Measurements from ENCODE around the gene IL24. TPM values are rescaled to one million over a fixed set of nuclear protein-coding genes. Genes with fewer than 3 reads are reported as not detected.

The IL24 gene
- polyA plus RNA-seq, 1 of the 3 experiments (the other 2 are of a cell fraction), result 0.03 TPM

DNA sequence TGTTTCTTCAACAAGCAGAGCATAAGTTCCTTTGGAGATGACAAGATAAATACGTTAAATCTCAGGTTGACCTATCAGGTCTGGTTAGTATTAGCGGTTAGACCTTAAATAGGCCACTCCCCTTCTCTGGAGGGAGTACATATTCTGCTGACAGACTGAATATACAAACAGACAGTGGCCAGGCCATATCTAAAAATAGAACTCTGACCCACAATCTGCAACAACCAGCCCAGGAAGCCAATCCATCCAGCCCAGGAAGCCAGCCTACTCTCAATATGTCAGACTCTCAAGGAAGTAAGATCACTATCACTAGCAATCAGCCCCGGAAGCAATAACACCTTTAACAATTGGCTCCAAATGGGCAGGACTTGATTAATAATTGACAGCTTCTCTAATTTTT, 25.1 kb upstream of the IL24 start:
- Histone ChIP-seq H3K4me3 (ENCODE audit: low read depth in 2 of 2, low read length in 1 of 2) (no peak overlapping the region), H3K27me3 (ENCODE audit: insufficient read depth) (no peaks in the 10 kb centered on the region), H3K9me3 (no peaks in the 10 kb centered on the region), H2AFZ (ENCODE audit: low read depth) (no peak overlapping the region), H3F3A (replicated peaks; ENCODE audit: insufficient read depth) (no peaks in the 10 kb centered on the region), H3K4me2 (no peak overlapping the region), H4K20me1 (ENCODE audit: insufficient read depth) (no peaks in the 10 kb centered on the region), H3K9me2 (no peaks in the 10 kb centered on the region), H3K79me2 (ENCODE audit: insufficient read depth) (no peaks in the 10 kb centered on the region), H3K9ac (no peak overlapping the region), H3K27ac (ENCODE audit: low read depth in 2 of 2, low read length in 1 of 2) (no peak overlapping the region), H3K4me1 (ENCODE audit: control insufficient read depth in 1 of 2, insufficient read depth in 2 of 2, low read depth in 1 of 2, low read length in 1 of 2) (no peaks in the 10 kb centered on the region), H3K36me3 (replicated peaks in 1 of 2; ENCODE audit: control insufficient read depth in 1 of 2, insufficient read depth in 2 of 2, low read length in 1 of 2) (no peaks in the 10 kb centered on the region)
- POLR2A ChIA-PET, result no interaction called here
- CTCF ChIA-PET, result interaction anchor here (0.9 to 2.6 kb wide), 5 partner anchors 12 to 208 kb away, joined by 3 to 8 read pairs (median 4); no protein-coding TSS in a partner anchor
- WGBS (ENCODE audit: low lambda C conversion rate), result 46% methylated on average over 3 of the region's 3 CpGs
- no peak for TF ChIP-seq CTCF (IDR thresholded peaks at IDR 0.05)
- no peak for TF ChIP-seq TCF12 (IDR thresholded peaks at IDR 0.05)
- TF ChIP-seq GABPA (IDR thresholded peaks at IDR 0.05; ENCODE audit: low read depth), result no peak
- TF ChIP-seq, protein P1, sequence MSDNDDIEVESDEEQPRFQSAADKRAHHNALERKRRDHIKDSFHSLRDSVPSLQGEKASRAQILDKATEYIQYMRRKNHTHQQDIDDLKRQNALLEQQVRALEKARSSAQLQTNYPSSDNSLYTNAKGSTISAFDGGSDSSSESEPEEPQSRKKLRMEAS (IDR thresholded peaks at IDR 0.05; ENCODE audit: low read depth), result no peak
- no peak for TF ChIP-seq ELF1 (IDR thresholded peaks at IDR 0.05)
- TF ChIP-seq SMC3 (IDR thresholded peaks at IDR 0.05; ENCODE audit: low read depth, low read length), result no peak
- no peak for TF ChIP-seq PBX3 (IDR thresholded peaks at IDR 0.05)
- TF ChIP-seq FOXM1 (IDR thresholded peaks at IDR 0.05; ENCODE audit: low read depth), result no peak
- TF ChIP-seq TEAD4 (IDR thresholded peaks at IDR 0.05; ENCODE audit: borderline replicate concordance, insufficient read depth), result no peak
- TF ChIP-seq RXRA (IDR thresholded peaks at IDR 0.05; ENCODE audit: borderline replicate concordance, low read depth), result no peak
- TF ChIP-seq TAF1 (IDR thresholded peaks at IDR 0.05; ENCODE audit: borderline replicate concordance, low read depth, low read length), result no peak
- no peak for TF ChIP-seq EZH2phosphoT487 (IDR thresholded peaks at IDR 0.05; ENCODE audit: borderline replicate concordance, low read depth)
- no peak for TF ChIP-seq MEF2A (IDR thresholded peaks at IDR 0.05; ENCODE audit: borderline replicate concordance, low read depth)
- TF ChIP-seq, protein P2, sequence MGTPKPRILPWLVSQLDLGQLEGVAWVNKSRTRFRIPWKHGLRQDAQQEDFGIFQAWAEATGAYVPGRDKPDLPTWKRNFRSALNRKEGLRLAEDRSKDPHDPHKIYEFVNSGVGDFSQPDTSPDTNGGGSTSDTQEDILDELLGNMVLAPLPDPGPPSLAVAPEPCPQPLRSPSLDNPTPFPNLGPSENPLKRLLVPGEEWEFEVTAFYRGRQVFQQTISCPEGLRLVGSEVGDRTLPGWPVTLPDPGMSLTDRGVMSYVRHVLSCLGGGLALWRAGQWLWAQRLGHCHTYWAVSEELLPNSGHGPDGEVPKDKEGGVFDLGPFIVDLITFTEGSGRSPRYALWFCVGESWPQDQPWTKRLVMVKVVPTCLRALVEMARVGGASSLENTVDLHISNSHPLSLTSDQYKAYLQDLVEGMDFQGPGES (IDR thresholded peaks at IDR 0.05; ENCODE audit: low read depth, low read length), result no peak
- no peak for TF ChIP-seq NFIC (IDR thresholded peaks at IDR 0.05; ENCODE audit: borderline replicate concordance)
- no peak for TF ChIP-seq MXI1 (IDR thresholded peaks at IDR 0.05; ENCODE audit: low read depth, low read length)
- no peak for TF ChIP-seq ZBTB33 (IDR thresholded peaks at IDR 0.05; ENCODE audit: borderline replicate concordance, low read depth)
- no peak for DNase-seq

All from SK-N-SH (cell line).